ENCODE results near the gene KIAA0232.
"Not testable (repeated sequence)": the region's sequence is repeated elsewhere in the genome, so short reads cannot be mapped to it uniquely, and the experiment has no call there.

The KIAA0232 gene

DNA sequence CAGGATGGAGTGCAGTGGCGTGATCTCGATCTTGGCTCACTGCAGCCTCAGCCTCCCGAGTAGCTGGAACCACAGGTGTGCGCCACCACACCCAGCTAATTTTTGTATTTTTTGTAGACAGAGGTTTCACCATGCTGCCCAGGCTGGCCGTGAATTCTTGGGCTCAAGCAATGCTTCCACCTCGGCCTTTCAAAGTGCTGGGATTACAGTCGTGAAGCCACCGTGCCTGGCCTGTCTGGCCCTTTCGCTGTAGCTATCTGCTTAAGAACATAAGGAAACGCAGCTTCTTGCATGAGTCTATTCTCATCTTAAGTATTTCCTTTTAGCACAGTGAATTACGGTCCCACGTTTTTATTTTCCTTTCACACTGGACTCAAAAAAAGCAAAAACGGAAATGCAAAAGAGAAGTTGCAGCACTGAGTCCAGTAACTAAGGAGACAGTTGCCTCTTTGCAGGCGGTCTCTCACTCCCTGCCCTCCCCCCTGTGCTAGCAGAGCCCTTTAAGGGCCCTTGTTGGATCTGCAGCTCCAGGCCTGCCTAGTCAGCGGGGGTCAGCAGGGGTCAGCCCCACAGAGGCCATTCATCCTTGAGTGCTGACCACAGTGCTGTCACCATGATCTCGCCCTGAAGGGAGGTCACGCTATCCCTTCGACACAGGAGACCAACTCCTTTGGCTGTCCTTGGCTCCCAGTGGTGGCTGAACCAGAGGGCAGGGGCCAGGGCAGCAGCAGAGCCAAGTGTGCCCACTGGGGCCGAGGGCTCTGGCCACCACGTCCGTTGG is 105.3 kb downstream of the KIAA0232 start:
- no peak for DNase-seq

DNA sequence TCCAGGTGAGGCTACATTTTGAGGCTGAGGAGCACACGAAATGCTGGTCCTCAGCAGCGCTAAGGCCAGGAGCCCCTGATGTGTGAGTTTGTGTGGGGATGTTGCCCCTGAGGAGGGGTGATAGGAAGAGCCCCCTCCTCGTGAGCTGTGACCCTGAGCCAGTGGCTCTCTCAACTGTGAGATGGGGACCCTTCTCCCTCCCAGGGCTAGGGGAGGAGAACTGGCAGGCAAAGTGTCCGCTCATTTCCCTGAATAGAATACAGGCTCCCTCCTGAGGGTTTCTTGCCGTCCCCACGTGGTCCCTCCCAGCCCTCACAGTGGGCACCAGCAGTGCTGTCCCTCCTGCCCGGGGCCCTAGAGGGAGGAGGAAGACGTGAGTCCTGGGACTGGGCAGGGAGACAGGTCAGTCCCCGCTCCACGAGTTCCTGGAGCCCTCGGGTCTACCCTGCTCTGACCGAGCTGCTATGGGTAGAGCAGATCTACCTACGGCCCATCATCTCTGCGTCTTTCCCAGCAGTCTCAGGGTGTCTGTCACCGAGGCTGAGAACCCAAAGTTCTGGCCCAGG is 106.1 kb downstream of the KIAA0232 start:
- DNase-seq: no peak

DNA sequence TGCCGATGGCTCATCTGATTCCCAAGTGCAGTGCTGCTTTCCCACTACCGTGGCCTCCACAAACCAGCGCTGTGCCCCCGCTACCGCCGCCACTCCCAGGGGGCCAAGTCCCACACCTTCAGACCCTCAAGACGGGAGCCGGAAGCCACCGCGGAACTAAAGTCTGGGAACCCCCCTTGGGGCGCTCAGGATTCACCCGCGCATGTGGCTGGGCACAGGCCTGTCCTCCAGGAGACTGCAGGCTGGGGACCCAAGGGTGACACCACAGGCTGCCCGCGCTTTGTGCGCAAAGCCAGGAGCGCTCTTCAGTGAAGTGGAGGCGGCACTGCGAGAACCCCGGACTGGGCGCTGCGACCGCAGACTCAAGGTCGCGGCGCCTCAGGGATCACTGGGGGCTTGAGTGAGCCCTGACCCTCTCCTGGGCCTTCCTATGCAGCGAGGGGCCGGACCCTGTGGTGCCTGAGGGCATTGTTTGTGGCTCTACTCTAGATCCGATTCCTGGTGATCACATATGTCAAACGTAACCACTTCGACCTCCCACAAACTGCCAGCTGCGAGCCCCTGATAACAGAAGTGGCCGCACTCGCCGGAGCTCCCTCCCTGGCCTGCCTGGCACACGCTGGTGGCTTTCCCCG is 106.7 kb downstream of the KIAA0232 start:
- DNase-seq: no peak

DNA sequence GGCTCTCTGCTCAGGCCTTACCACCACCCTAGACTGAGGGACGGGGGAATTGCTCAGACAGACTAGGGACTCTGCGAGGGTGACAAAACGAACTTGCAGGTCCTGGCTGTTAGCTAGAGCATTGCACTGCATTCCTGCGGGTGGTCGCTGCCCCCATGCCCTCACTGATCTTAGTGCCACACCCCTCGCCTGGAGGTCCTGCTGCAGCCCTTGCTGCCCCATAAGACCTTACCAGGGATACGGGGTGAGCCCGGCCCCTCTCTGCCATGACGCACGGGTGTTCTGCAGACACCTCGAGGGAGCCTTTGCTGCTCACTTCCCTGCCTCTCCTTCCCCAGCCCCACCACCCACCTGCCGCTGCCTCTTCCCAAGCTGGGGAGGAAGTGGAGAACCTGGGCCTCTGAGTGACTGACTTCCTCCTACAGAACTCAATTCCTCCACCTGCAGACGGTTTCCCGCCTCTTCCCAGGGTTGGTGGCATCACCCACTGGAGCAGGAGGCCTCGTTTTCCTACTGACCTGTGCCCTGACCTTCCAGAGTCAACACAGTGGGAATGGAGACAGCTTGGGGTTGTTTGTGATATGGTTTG is 107.3 kb downstream of the KIAA0232 start:
- DNase-seq: no peak

DNA sequence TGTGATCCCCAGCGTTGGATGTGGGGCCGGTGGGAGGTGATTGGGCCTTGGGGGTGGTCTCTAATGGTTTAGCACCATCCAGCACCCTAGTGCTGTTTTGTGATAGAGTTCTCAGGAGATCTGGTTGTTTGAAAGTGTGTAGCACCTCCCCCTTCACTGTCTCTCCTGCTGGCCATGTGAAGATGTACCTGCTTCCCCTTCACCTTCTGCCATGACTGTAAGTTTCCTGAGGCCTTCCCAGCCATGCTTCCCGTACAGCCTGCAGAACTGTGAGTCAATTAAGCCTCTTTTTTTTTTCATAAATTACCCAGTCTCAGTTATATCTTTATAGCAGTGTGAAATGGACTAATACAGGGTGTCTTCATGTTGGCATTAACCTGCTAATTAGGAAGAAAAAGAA is 107.8 kb downstream of the KIAA0232 start:
- no peak for DNase-seq

DNA sequence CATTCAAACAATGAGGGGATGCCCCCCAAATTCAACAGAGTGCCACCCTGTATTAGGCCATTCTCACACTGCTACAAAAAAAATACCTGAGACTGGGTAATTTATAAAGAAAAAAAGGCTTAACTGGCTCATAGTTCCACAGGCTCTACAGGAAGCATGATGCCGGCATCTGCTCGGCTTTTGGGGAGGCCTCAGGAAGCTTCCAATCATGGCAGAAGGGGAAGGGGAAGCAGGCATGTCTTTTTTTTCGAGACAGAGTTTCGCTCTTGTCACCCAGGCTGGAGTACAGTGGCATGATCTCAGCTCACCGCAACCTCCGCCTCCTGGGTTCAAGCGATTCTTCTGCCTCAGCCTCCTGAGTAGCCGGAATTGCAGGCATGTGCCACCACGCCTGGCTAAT is 108.4 kb downstream of the KIAA0232 start:
- not testable (repeated sequence) for DNase-seq

DNA sequence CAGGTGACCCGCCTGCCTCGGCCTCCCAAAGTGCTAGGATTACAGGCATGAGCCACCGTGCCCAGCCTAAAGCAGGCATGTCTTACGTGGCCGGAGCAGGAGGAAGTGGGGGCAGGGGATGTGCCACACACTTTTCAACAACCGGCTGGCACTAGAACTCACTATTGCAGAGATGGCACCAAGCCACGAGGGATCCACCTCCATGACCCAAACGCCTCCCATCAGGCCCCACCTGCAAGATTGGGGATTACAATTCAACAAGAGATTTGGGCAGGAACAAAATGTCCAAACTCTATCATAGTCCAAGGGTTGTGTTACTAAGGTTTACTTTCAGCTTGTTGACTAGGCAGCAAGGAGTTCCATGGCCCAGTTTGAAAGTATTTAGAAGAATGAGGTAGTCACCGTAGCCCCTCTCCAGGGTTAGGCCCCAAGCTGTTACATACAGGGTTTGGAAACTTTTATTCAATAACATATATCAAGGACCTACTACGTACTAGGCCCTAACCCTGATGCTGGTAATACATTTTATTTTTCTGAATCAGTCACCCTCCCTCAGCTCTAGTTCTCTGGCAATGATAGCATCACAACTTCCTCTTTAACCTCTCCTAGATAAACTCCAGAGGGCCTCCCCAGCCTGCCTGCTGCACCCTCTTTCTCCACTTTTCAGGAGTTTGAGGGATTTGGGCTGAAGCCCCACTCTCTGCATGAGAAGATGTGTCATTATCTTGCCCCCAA is 109.1 kb downstream of the KIAA0232 start:
- DNase-seq: no peak

DNA sequence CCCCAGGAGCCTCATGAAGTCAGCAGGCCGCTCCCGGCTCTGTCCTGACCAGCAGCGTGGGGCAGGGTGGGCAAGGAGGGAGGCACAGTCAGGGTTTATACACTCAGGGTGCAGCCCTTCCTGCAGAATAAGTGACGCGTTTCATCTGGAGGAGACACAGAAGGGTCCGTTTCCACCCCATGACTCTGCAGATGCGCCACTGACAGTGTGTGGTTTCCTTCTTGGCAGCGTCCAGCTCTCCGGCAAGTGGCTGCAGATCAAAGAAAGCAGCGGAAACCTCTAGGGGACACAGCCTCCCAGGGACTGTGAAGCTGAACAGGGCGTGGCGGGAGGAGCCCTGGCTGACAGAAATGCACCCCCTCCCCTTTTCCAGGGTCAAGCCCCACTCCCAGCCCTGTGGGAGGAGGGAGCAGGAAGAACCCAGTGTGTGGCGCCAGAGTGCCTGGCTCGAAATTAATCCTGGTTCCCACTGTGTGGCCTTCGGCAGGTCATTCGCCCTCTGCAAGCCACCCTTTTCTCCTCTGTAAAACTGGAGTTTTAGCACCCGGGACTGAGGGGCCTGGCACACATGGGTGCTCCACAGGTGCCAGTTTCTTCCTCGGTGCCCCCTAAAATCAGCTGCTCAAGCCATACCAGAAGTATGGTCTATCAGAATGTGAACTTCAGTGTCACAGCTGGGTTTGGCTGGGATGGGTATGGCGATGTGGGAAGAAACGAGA is 109.8 kb downstream of the KIAA0232 start:
- no peak for DNase-seq

DNA sequence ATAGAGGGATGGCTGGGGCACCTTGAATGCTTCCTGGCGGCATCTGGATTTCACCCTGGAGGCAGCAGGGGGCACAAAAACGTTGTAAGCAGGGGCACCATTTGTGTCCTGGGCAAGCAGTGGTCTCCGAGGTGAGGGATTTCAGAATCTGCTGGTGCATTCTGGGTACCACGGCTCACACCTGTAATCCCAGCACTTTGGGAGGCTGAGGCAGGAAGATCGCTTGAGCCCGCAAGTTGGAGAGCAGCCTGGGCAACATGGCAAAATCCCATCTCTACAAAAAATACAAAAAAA is 110.3 kb downstream of the KIAA0232 start:
- no peak for DNase-seq

DNA sequence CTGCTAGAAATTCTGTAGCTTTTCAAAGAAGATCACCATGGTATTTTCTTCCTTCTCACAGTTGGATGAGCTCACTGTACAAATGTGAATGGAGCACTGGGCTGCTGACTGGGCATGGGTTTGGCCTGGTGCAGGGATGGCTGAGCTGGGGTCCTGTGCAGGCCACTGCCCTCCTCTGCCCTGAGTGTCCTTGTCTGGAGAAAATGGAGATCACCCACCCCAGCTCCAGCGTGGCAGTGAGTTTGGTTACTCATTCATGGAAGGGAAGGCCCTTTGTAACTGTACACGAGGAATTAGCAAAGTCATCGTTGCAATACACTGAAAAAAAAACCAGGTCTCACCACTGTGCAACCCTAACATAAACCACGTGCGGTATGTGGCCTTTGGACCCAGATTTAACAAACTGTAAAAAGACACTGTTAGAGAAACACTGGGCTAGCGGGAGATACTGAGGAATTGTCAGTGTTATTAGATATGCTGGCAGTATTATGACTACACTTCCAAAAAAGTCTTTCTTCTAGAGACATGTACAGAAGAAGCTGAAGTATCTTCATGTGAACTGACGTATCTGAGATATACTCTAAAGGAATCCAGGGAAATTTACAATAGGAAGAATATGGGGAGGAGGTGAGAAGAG is 111.0 kb downstream of the KIAA0232 start:
- DNase-seq: no peak

DNA sequence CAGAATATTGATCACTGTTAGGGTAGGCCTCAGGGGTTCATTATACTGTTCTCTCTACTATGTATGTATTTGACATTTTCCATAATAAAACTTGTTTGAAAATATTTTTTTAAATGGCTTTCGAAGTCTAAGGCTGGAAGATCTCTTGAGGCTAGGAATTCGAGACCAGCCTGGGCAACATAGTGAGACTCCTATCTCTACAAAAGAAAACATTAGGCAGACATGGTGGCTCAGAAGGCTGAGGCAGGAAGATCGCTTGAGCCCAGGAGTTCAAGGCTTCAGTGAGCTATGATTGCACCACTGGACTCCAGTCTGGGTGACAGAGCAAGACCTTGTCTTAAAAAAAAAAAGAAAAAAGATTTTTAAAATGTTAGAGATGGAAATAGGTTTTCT is 111.6 kb downstream of the KIAA0232 start:
- no peak for DNase-seq

DNA sequence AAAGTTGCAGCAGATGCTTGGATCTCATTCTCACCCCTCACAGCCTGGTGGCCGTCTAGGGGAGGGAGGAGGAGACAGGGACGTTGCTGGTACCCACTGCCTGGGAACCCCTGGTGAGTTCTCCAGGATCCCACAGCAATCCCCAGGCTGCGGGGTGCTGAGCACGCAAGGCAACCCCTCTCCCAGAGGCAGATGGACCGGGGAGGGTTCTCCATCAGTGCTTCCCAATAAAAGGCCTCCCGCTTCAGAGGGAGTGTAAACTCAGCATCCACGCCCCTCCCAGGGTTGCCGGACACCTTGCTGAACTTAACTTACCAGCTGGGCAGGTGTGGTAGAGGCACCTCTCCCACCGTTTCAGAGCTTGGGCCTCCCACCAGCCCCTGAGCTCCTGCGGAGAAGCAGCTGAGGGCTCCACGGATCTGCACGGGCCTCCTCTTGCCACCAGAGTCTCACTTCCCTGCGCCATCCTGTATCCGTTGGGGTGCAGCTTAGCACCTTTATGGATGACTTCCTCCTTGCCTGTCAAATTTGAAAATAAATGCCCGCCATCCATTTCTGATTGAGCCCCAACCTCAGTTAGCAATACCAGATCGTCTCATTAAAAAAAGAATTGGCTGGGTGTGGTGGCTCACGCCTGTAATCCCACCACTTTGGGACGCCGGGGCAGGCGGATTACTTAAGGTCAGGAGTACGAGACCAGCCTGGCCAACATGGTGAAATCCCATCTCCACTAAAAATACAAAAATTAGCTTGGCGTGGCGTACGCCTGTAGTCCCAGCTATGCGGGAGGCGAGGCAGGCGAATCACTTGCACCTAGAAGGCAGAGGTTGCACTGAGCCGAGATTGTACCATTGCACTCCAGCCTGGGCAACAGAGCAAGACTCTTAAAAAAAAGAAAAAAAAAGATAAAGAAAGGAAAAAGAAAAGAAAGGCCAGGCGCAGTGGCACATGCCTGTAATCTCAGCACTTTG is 112.3 kb downstream of the KIAA0232 start:
- DNase-seq: no peak

DNA sequence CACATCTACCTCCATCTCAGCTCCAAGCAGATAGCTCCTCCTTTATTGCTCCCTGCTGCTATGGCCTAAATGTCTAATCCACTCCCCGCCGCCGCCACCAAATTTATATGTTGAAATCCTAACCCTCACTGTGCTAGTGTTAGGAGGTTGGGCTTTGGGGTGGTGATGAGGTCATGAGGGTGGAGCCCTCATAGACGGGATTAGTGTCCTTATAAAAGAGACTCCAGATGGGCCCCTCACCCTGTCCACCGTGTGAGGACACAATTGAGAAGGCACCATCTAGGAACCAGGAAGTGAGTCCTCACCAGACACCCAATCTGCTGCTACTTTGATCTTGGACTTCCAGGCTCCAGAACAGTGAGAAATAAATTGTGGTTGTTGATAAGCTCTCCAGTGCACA is 113.5 kb downstream of the KIAA0232 start:
- no peak for DNase-seq

DNA sequence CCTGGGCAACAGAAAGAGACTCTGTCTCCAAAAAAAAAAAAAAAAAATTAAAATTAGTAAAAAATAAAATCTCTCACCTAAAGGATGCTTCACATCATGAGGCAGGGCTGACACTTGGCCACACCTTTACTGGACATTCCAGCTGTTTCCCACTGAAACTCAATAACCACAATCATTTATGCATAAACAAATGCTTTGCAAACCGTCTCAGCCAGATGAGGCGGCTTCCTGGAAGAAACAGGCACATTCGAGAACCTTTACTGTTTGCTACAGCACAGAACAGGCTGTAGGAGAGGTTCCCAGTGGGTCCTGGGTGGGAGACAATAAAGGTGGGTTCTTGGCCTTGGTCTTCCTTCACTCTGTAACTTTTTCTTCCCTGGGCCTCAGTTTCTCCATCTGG is 116.2 kb downstream of the KIAA0232 start:
- no peak for DNase-seq

DNA sequence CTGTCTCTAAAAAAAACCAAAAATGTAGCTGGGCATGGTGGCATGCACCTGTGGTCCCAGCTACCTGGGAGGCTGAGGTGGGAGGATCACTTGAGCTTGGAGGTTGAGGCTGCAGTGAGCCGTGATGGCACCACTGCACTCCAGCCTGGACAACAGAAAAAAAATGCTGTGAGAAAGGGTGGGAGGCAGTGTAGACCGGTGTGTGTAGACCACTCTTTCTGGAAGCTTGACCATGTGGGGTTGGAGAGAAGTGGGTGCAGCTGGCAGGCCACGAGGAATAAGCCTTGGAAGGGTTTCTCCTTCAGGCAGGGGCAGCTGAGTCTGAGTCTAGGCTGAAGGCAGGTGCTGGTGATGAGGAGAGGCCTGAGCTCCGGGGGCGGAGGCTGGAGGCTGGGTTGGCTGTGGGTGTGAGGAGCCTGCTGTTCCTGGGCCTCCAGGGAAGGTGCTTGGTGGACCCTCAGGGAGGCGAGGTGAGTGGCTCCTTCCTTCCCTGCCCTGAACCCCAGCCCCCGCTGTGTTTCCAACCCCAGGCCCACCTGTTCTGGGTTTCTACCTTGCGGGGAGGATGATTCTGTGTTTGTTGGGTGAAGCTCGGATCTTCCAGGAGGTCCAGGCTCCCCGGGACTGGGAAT is 117.8 kb downstream of the KIAA0232 start:
- DNase-seq: no peak

DNA sequence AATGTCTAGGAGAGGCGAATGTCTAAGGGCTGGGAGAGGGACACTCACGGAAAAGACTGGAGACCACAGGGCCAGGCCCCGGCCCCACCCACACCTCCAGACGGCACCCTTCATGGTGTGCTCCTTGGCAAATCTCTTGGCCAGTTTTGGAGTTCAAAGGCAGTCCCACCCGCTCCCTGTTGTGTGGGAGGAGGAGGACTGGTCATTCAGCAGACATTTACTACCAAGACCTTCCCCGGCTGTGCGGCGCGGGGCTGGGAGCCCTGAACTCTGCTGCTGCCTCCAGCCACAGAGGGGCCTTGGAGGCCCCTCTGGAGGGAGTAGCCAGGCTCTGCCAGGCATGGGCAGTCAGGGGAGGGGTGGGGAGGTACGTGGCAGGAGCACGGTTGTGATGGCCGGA is 118.4 kb downstream of the KIAA0232 start:
- DNase-seq: no peak

DNA sequence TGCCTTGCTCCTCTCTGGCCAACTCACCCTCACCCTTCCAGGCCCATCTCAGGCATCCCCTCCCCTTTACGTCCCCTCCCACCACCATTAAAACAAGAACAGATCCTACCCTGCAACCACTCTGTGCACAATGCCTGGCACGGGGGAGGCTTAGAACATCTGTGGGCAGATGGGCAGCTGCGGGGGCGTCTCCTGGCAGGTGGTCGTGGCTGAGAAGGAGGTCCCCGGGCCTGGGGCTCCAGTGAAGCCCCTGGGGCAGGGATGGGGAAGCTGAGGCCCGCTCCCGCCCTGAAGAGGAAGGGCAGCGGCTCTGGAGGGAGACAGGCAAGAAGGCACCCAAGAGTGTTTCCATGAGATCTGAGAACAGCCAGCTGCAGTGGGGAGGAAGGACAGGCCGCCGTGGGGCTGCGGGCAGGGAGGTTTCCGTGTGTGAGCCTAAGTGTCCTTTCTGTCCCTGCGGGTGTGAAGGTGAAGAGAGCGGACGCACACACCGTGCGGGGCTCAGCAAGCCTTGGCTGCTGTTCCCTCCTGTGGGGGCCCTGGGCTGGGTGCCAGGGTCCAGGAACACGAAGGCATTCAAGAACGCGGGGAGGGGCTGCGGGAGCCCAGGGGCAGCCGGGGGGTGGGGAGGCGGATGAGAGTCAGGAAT is 119.3 kb downstream of the KIAA0232 start:
- DNase-seq: no peak

DNA sequence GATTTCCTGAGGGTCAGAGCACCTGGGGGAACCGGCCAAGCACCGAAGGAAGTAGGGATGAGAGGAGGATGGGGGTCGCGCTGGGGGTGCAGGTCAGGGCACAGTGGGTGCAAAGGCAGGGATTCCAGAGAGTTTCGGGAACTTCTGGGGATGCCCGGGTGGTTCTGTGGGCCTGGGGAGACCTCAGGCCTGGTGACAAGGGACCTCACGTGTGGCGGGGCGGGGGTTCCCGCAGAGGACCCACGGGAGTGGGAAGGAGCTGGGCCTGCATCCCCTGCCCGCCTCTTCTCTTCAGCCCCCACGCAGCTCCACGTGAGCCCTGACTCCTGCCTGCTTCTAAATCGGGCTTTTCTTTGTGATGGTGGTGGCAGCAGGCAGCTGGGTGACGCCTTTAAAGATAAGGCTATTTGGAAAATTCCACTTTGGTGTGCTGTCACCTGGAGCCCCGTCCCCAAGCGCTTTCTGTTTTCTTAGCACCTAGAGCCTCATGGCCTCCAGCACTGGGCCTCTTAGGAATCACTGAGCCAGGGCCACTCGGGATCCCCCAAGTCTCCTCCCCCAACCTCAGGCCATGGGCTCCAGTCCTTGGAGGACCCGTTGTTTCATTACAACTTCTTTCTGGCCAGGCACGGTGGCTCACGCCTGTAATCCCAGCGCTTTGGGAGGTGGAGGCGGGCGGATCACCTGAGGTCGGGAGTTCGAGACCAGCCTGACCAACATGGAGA is 120.0 kb downstream of the KIAA0232 start:
- DNase-seq: no peak
